ENCODE measurements around the gene LAMTOR5. TPM values are rescaled to one million over a fixed set of nuclear protein-coding genes. Genes with fewer than 3 reads are reported as not detected.

LAMTOR5 gene
- total and polyA plus RNA-seq, 2 of the 4 experiments (the other 2 are of a cell fraction), result 159 to 369 TPM

DNA sequence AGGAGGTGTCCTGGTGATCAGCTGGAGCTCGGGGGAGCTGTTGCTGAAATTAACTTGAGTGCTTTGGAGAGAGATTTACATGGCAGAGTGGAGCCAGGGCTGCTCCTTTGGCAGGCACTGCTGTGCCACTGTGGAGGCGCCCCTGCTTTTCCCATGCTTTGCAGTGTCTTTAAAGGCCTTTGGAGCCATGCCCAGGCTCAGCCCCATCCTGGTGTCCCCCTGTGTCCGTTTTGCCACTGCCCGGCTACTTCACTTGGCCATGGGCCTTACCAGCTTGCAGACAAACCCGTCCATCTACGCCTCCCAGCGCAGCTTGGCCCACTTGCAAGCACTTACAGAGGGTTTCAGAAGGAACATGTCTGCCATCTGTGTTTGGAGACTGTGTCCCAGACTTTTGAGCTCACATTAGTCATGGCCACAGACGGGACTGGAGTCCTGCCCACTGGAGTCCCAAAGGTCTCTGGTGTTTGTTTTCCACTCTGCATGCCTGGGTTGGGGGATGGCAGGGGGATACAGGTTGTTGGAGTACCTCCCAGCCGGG lies 18.2 kb upstream of the LAMTOR5 start:
- no peak overlapping the region for H2BK120ac ChIP-seq (ENCODE audit: low read depth, low read length)
- no peak for ATAC-seq (ENCODE audit: low read depth)
- no peak overlapping the region for H3K4me3 ChIP-seq (ENCODE audit: insufficient read depth, low read depth, low read length)
- H4K8ac ChIP-seq (ENCODE audit: low read depth in 2 of 2, low read length in 2 of 2), result no peak overlapping the region
- H4K91ac ChIP-seq (ENCODE audit: insufficient read depth, low read depth, low read length), result no peak overlapping the region
- no peaks in the 10 kb centered on the region for H3K9me1 ChIP-seq (ENCODE audit: insufficient read depth, low read length)
- H4K5ac ChIP-seq (ENCODE audit: low read depth, low read length), result no peak overlapping the region
- H3K23ac ChIP-seq (ENCODE audit: low read depth, low read length), result no peak overlapping the region
- intact Hi-C loops (cut with micrococcal nuclease) (no loop called here), in situ Hi-C loops (cut with MboI; ENCODE audit: low sequenced_read_pairs) (no loop called here), dilution Hi-C loops (cut with HindIII; ENCODE audit: low sequenced_read_pairs, unreplicated experiment) (no loop called here)
- no peak overlapping the region for H3K9ac ChIP-seq (ENCODE audit: low read depth, low read length)
- no peak for DNase-seq
- no peak overlapping the region for H2AK9ac ChIP-seq (replicated peaks; ENCODE audit: low read depth, low read length, poor library complexity)
- ChIA-PET POLR2A (ENCODE audit: unreplicated experiment) (no interaction called here), CTCF (interaction anchor here (1.0 to 1.4 kb wide), 2 partner anchors 26 to 70 kb away, joined by 3 to 4 read pairs; no protein-coding TSS in a partner anchor)
- H2BK5ac ChIP-seq (ENCODE audit: low read depth, low read length, poor library complexity, severe bottlenecking), result no peak overlapping the region
- no peak overlapping the region for H3K14ac ChIP-seq (replicated peaks; ENCODE audit: low read depth, low read length)
- no peak overlapping the region for H3K56ac ChIP-seq (ENCODE audit: extremely low read depth, insufficient read depth, low read length)
- H3K4me1 ChIP-seq (ENCODE audit: control insufficient read depth, insufficient read depth, low read length), result no peaks in the 10 kb centered on the region
- H3K18ac ChIP-seq (ENCODE audit: low read depth, low read length), result no peak overlapping the region
- no peak overlapping the region for H2BK20ac ChIP-seq (ENCODE audit: low read depth, low read length)
- H3K4me2 ChIP-seq (ENCODE audit: low read depth, low read length), result no peak overlapping the region
- H3K36me3 ChIP-seq (ENCODE audit: control insufficient read depth, insufficient read depth, low read length), result no peaks in the 10 kb centered on the region
- H3K79me1 ChIP-seq (ENCODE audit: low read depth in 1 of 2, low read length in 2 of 2), result no peaks in the 10 kb centered on the region
- WGBS, 2 experiments (ENCODE audit: extremely low coverage in 2 of 2, insufficient read length in 1 of 2), result 23% methylated on average over 4 of the region's 9 CpGs; no CpG with 5 or more reads in 1 of the 2 experiments
- H2AFZ ChIP-seq (replicated peaks; ENCODE audit: low read length, poor library complexity), result peak overlapping the region; percentile 15
- no peak overlapping the region for H3K4ac ChIP-seq (ENCODE audit: low read depth, low read length)
- no TSS peak for BruUV-seq (replicated peaks)
- no peak overlapping the region for H2AK5ac ChIP-seq (ENCODE audit: low read depth, low read length)
- TF ChIP-seq FOS (IDR thresholded peaks at IDR 0.05; ENCODE audit: low read depth, low read length) (no peak), SMC3 (IDR thresholded peaks at IDR 0.05; ENCODE audit: low read depth, low read length) (no peak), MAFK (IDR thresholded peaks at IDR 0.05; ENCODE audit: low read depth, low read length) (no peak)
- TF ChIP-seq, protein P1, sequence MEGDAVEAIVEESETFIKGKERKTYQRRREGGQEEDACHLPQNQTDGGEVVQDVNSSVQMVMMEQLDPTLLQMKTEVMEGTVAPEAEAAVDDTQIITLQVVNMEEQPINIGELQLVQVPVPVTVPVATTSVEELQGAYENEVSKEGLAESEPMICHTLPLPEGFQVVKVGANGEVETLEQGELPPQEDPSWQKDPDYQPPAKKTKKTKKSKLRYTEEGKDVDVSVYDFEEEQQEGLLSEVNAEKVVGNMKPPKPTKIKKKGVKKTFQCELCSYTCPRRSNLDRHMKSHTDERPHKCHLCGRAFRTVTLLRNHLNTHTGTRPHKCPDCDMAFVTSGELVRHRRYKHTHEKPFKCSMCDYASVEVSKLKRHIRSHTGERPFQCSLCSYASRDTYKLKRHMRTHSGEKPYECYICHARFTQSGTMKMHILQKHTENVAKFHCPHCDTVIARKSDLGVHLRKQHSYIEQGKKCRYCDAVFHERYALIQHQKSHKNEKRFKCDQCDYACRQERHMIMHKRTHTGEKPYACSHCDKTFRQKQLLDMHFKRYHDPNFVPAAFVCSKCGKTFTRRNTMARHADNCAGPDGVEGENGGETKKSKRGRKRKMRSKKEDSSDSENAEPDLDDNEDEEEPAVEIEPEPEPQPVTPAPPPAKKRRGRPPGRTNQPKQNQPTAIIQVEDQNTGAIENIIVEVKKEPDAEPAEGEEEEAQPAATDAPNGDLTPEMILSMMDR (conservative IDR thresholded peaks at IDR 0.05; ENCODE audit: low read depth, low read length), result no peak
- TF ChIP-seq, protein P2, sequence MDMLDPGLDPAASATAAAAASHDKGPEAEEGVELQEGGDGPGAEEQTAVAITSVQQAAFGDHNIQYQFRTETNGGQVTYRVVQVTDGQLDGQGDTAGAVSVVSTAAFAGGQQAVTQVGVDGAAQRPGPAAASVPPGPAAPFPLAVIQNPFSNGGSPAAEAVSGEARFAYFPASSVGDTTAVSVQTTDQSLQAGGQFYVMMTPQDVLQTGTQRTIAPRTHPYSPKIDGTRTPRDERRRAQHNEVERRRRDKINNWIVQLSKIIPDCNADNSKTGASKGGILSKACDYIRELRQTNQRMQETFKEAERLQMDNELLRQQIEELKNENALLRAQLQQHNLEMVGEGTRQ (IDR thresholded peaks at IDR 0.05; ENCODE audit: low read depth, low read length), result no peak
- H3K27me3 ChIP-seq (ENCODE audit: control insufficient read depth, insufficient read depth, low read length), result peaks cover 31% of the 10 kb centered on the region
- no peak overlapping the region for H3K27ac ChIP-seq (ENCODE audit: insufficient read depth, low read length)
- H2BK15ac ChIP-seq (ENCODE audit: low read depth, low read length), result no peak overlapping the region
- no peaks in the 10 kb centered on the region for H3K9me3 ChIP-seq (ENCODE audit: control insufficient read depth, insufficient read depth, low read length)
- H4K20me1 ChIP-seq (ENCODE audit: insufficient read depth, low read length), result no peaks in the 10 kb centered on the region
